Suprapubic skin (tissue), 4 donors: ENCODE measurements around the gene TMEM179B.

Experiments used
- CTCF ChIP-seq, 2 donors: fragments of 200-600 bp in 1 of 2; fragments of 450-650 bp in 1 of 2; sonication (generic) in 1 of 2; IDR thresholded peaks; one replicate each; pipeline ENCODE4 v1.5.1; 2016 to 2019; ENCODE audit warnings: antibody characterized with exemption in 2 of 2, mild to moderate bottlenecking in 1 of 2, moderate library complexity in 1 of 2
- EP300 ChIP-seq: sonication (generic); formaldehyde crosslinking; IDR thresholded peaks from one replicate; pipeline ENCODE4 v1.6.1; 2017; ENCODE audit warnings: antibody characterized with exemption
- POLR2AphosphoS5 ChIP-seq, 3 donors: sonication (generic); formaldehyde crosslinking; IDR thresholded peaks; one replicate each; pipeline ENCODE4 v1.6.1; 2017; ENCODE audit warnings: antibody characterized with exemption in 3 of 3

- TF ChIP-seq CTCF (IDR thresholded peaks at IDR 0.05) (no peak), EP300 (no peak), POLR2AphosphoS5 (IDR thresholded peaks at IDR 0.05) (no peak)
These were observed 9.1 kb downstream of the TMEM179B start for GRCh38 chr11:62796281-62796680.
